Ovary (tissue), 3 donors: ENCODE measurements around the gene UPK3B.
"Not testable (repeated sequence)": the region's sequence is repeated elsewhere in the genome, so short reads cannot be mapped to it uniquely, and the experiment has no call there.

Experiments
- EP300 ChIP-seq: sonication (generic); formaldehyde crosslinking; IDR thresholded peaks from one replicate; pipeline ENCODE4 v1.6.1; 2017; ENCODE audit warnings: antibody characterized with exemption
- TF ChIP-seq, protein P1 (sequence below), 3 donors: fragments of 450-650 bp in 2 of 3; fragments of 200-600 bp in 1 of 3; IDR thresholded peaks; one replicate each; pipeline versions ENCODE4 v1.5.1 to v1.8.0; 2016 to 2022; ENCODE audit warnings: antibody characterized with exemption in 3 of 3, mild to moderate bottlenecking in 1 of 3
- donor health status: DM: no; HTN: no; CAD: no.

DNA sequence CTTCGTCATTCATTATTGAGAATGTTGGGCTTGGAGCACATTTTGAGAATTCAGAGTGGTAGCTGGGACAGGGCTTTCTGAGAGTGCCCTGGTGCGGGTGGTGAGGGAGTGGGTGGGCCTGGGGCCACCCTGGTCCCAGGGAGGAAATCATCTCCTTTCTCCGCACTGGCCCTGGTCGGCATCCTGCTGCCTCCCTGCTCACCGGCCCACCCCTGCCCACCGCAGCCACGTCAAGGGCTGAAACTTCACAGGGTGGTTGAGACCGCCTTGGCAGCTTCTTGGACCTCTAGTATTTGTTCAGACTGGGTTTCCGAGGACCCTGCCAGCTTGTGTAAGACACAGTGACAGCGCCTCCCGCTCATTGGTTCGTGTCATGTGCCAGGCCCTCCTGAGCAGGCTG lies 25.9 kb upstream of the UPK3B start:
- TF ChIP-seq, protein P1, sequence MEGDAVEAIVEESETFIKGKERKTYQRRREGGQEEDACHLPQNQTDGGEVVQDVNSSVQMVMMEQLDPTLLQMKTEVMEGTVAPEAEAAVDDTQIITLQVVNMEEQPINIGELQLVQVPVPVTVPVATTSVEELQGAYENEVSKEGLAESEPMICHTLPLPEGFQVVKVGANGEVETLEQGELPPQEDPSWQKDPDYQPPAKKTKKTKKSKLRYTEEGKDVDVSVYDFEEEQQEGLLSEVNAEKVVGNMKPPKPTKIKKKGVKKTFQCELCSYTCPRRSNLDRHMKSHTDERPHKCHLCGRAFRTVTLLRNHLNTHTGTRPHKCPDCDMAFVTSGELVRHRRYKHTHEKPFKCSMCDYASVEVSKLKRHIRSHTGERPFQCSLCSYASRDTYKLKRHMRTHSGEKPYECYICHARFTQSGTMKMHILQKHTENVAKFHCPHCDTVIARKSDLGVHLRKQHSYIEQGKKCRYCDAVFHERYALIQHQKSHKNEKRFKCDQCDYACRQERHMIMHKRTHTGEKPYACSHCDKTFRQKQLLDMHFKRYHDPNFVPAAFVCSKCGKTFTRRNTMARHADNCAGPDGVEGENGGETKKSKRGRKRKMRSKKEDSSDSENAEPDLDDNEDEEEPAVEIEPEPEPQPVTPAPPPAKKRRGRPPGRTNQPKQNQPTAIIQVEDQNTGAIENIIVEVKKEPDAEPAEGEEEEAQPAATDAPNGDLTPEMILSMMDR (IDR thresholded peaks at IDR 0.05) = not testable (repeated sequence)
- not testable (repeated sequence) for TF ChIP-seq EP300
